Loucy (cell line): Measurements from ENCODE around the gene MAST4.

Experiments used
- H2AFZ ChIP-seq: fragments of 200-600 bp; sonication (generic); 2 replicates; pipeline ENCODE4 v1.6.0; 2016; ENCODE audit warnings: antibody characterized with exemption, mild to moderate bottlenecking, low read length, moderate library complexity
- H3F3A ChIP-seq: fragments of 200-600 bp; 2 replicates; pipeline ENCODE4 v1.6.0; 2016; ENCODE audit warnings: antibody characterized with exemption, low read depth, mild to moderate bottlenecking
- H3K27me3 ChIP-seq: fragments of 200-600 bp; sonication (generic); 2 replicates; pipeline ENCODE4 v1.6.1; 2014; ENCODE audit warnings: low read length, mild to moderate bottlenecking; ENCODE audit not compliant: insufficient read depth, poor library complexity, severe bottlenecking
- H3K36me3 ChIP-seq: fragments of 200-600 bp; sonication (generic); 2 replicates; pipeline ENCODE4 v1.6.1; 2016; ENCODE audit warnings: low read length; ENCODE audit not compliant: insufficient read depth
- H3K4me1 ChIP-seq: fragments of 200-600 bp; sonication (generic); 2 replicates; pipeline ENCODE4 v1.5.1; 2014; ENCODE audit warnings: low read length, mild to moderate bottlenecking; ENCODE audit not compliant: insufficient read depth, poor library complexity, severe bottlenecking
- H3K4me2 ChIP-seq: fragments of 200-600 bp; sonication (generic); 2 replicates; pipeline ENCODE4 v1.6.0; 2014; ENCODE audit warnings: antibody characterized with exemption, low read length, low read depth, mild to moderate bottlenecking; ENCODE audit not compliant: poor library complexity, severe bottlenecking
- H3K4me3 ChIP-seq: fragments of 200-600 bp; sonication (generic); 2 replicates; pipeline ENCODE4 v1.5.1; 2014; ENCODE audit warnings: low read length, mild to moderate bottlenecking, mixed read lengths; ENCODE audit not compliant: poor library complexity, severe bottlenecking
- H3K79me2 ChIP-seq: fragments of 200-600 bp; sonication (generic); 2 replicates; pipeline ENCODE4 v1.6.1; 2014; ENCODE audit warnings: low read length; ENCODE audit not compliant: insufficient read depth
- H3K9ac ChIP-seq: fragments of 200-600 bp; sonication (generic); 2 replicates; pipeline ENCODE4 v1.6.0; 2014; ENCODE audit warnings: mild to moderate bottlenecking, low read depth, low read length, moderate library complexity; ENCODE audit not compliant: poor library complexity, severe bottlenecking
- H3K9me2 ChIP-seq: fragments of 200-600 bp; sonication (generic); replicated peaks from 2 replicates; pipeline ENCODE4 v1.6.1; 2016; ENCODE audit warnings: low read depth, low read length, mixed read lengths
- H3K9me3 ChIP-seq: fragments of 200-600 bp; sonication (generic); 2 replicates; pipeline ENCODE4 v1.6.1; 2014; ENCODE audit warnings: mild to moderate bottlenecking, antibody characterized with exemption, low read length, low read depth; ENCODE audit not compliant: insufficient read depth
- H4K20me1 ChIP-seq: fragments of 200-600 bp; sonication (generic); 2 replicates; pipeline ENCODE4 v1.6.0; 2014; ENCODE audit warnings: antibody characterized with exemption, low read length, mild to moderate bottlenecking; ENCODE audit not compliant: insufficient read depth, poor library complexity, severe bottlenecking
- CTCF ChIP-seq: fragments of 200-600 bp; sonication (generic); conservative IDR thresholded peaks from 2 replicates; pipeline ENCODE4 v1.5.1; 2014; ENCODE audit warnings: mild to moderate bottlenecking, antibody characterized with exemption, low read length
- EZH2phosphoT487 ChIP-seq: fragments of 200-600 bp; IDR thresholded peaks from 2 replicates; pipeline ENCODE4 v1.6.1; 2018; ENCODE audit warnings: antibody characterized with exemption, mild to moderate bottlenecking, moderate library complexity, borderline replicate concordance

MAST4 gene

GRCh38 chr5:67050635-67051034, 454.4 kb downstream of the MAST4 start:
- Histone ChIP-seq H3K36me3 (no peaks in the 10 kb centered on the region), H3K4me2 (no peak overlapping the region), H3K27me3 (no peaks in the 10 kb centered on the region), H2AFZ (no peak overlapping the region), H3K9me2 (no peaks in the 10 kb centered on the region), H3F3A (no peaks in the 10 kb centered on the region), H3K9me3 (no peaks in the 10 kb centered on the region), H4K20me1 (no peaks in the 10 kb centered on the region), H3K79me2 (peaks cover 48% of the 10 kb centered on the region), H3K4me3 (no peak overlapping the region), H3K9ac (no peak overlapping the region), H3K4me1 (peaks cover 17% of the 10 kb centered on the region)
- no peak for TF ChIP-seq CTCF
- no peak for TF ChIP-seq EZH2phosphoT487

- Histone ChIP-seq H2AFZ (no peak overlapping the region), H3K9ac (no peak overlapping the region), H3K9me2 (no peaks in the 10 kb centered on the region), H4K20me1 (no peaks in the 10 kb centered on the region), H3F3A (no peaks in the 10 kb centered on the region), H3K9me3 (no peaks in the 10 kb centered on the region), H3K4me2 (no peak overlapping the region), H3K79me2 (peaks cover 43% of the 10 kb centered on the region), H3K4me3 (no peak overlapping the region), H3K36me3 (peaks cover 2% of the 10 kb centered on the region; the same call in 1 of the 2 replicates), H3K4me1 (peaks cover 17% of the 10 kb centered on the region), H3K27me3 (no peaks in the 10 kb centered on the region)
- TF ChIP-seq CTCF (no peak), EZH2phosphoT487 (no peak)
Measured at GRCh38 chr5:67051164-67051563, 455.0 kb downstream of the MAST4 start.

GRCh38 chr5:67052034-67052433, 455.8 kb downstream of the MAST4 start:
- Histone ChIP-seq H3K36me3 (peaks cover 5% of the 10 kb centered on the region; the same call in 1 of the 2 replicates), H3F3A (no peaks in the 10 kb centered on the region), H3K4me1 (peaks cover 11% of the 10 kb centered on the region), H3K79me2 (peaks cover 37% of the 10 kb centered on the region), H3K9me3 (no peaks in the 10 kb centered on the region), H3K27me3 (no peaks in the 10 kb centered on the region), H3K9me2 (no peaks in the 10 kb centered on the region), H4K20me1 (no peaks in the 10 kb centered on the region), H3K4me3 (no peak overlapping the region), H3K4me2 (no peak overlapping the region), H2AFZ (no peak overlapping the region), H3K9ac (no peak overlapping the region)
- TF ChIP-seq EZH2phosphoT487 (no peak), CTCF (no peak)
